Medulla oblongata (tissue), 1 donor: Measurements from ENCODE around the gene DDX49.

ENCODE experiments used
- DNase-seq: peaks from one replicate; pipeline ENCODE4 v3.0.0-alpha.2; 2015; ENCODE audit errors: extremely low spot score

Gene DDX49

DNA sequence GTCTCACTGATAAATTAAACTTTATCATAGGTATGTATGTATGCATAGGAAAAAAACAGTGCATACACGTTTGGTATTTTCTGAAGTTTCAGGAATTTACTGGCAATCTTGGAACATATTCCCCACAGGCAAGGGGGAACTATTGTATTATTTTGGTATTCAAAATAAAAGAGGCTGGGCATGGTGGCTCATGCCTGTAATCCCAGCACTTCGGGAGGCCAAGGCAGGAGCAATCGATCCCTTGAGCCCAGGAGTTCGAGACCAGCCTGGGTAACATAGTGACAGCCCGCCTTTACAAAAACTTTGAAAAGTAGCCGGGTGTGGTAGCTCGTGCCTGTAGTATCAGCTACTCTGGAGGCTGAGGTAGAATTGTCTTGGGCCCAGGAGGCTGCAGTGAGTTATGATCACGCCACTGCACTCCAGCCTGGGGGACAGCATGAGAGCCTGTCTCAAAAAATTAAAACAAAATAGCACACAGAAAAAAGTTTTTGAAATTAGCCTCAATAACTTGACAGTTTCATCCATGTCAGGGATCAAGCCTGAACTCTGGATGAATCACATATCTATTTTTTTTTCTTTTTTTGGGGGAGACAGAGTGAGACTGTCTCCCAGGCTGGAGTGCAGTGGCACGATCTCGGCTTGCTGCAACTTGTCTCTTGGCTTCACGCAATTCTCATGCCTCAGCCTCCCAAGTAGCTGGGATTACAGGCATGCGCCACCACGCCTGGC is 50.6 kb downstream of the DDX49 start:
- no peak for DNase-seq

DNA sequence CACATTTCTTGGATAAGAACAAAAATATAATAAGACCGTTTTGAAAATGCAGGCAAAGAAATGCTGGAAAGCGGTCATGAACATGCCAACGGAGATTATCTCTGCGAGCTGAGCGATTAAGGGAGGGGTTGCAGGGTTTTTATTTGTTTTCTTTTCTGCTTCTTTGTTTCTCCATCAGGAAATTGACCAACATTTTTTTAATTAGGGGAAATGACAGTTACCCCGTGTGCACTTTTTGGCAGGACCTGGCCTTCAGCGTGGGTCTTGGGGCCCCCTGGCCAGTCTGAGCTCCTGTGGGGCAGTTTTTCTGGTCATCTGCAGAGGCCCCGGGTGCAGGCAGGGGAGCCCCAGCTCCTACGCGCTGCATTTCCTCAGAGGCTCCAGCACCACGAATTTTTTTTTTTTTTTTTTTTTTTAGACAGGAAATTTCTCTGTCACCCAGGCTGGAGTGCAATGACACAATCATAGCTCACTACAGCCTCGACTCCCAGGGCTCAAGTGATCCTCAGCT is 52.8 kb downstream of the DDX49 start:
- DNase-seq = no peak

DNA sequence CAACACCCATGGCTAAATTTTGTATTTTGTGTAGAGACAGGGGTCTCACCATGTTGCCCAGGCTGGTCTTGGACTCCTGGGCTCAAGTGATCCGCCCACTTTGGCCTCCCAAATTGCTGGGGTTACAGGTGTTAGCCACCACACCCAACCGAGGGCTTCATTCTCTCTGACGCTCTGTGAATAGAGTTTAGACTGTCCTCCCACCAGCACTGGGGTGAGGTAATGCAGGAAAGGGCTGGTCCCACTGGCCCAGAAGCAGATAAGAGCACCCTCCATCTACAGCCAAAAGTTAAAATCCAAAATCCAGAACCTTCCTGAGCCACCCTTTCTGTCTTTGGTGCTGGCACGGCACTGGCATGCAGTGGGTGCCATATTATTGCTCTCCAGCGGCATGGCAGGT is 53.3 kb downstream of the DDX49 start:
- DNase-seq = no peak

DNA sequence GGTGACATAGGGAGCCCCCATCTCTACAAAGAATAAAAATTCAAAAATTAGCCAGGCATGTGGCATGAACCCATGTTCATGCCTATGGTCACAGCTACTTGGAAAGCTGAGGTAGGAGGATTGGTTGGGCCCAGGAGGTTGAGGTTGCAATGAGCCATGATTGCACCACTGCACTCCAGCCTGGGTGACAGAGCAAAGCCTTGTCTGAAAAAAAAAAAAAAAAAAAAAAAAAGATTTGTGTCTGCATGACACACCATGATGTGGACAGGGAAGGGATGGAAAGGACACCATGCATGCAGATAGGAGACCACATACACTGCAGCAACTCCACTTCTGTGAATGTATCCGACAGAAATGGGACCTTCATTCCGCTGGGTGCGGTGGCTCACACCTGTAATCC is 55.5 kb downstream of the DDX49 start:
- DNase-seq = no peak

DNA sequence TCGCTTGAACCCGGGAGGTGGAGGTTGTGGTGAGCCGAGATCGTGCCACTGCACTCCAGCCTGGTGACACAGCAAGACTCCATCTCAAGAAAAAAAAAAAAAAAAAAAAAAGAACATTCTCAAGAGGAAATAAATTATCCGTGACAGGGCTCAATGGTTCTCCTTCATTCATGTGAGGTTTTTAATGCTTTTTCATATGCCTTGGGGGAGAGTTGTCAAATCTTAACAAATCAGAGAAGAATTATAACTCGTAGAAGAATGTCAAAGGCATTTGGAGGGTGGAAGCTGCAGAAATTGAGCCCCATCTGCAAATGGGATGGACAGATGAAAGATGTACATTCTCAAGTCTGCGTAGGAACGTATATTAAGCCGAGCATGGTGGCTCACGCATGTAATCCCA is 56.4 kb downstream of the DDX49 start:
- DNase-seq = no peak
